ENCODE results near the gene FAM83G.
"Not testable (repeated sequence)": the region's sequence is repeated elsewhere in the genome, so short reads cannot be mapped to it uniquely, and the experiment has no call there.

The FAM83G gene, protein sequence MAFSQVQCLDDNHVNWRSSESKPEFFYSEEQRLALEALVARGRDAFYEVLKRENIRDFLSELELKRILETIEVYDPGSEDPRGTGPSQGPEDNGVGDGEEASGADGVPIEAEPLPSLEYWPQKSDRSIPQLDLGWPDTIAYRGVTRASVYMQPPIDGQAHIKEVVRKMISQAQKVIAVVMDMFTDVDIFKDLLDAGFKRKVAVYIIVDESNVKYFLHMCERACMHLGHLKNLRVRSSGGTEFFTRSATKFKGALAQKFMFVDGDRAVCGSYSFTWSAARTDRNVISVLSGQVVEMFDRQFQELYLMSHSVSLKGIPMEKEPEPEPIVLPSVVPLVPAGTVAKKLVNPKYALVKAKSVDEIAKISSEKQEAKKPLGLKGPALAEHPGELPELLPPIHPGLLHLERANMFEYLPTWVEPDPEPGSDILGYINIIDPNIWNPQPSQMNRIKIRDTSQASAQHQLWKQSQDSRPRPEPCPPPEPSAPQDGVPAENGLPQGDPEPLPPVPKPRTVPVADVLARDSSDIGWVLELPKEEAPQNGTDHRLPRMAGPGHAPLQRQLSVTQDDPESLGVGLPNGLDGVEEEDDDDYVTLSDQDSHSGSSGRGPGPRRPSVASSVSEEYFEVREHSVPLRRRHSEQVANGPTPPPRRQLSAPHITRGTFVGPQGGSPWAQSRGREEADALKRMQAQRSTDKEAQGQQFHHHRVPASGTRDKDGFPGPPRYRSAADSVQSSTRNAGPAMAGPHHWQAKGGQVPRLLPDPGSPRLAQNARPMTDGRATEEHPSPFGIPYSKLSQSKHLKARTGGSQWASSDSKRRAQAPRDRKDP

DNA sequence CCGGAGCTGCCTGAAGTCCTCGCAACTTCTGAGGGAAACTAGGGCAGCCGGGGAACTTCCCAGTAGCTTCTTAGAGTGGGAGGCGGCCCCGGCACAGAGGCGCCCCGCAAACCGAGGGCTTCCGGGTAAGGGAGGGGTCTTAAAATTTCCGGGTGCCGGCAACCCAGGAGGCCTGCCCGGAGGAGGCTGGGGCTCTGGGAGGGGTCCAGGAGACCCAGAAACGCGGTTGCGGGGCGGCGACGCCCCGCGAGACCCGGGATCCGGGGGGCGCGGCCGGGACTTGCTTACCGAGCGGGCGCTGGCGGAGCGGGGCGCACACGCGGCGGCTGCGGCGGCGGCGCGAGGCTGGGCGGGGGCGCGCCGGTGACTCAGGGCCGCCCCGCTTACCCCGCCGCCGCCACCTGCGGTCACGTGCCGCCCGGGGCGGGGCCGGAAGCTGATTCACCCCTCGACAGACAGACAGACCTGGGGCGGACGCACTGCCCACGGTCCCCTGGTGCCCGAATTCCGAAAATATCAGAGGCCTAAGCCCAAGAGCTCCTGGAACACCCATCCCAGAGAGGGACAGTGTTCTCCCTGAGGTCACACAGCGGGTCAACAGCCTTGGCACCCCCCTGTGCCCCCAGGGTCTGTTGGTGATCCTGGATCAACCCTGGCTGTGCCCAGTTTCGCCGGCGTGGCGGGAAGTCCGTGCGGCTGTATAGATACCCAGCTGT is at the start of gene FAM83G:
Gene FAM83G, minus strand, starts transcription at position 344 of the 716 bp plus-strand sequence. CDS start 723 bp downstream, outside the sequence.
- DNase-seq: peak; percentile 78

DNA sequence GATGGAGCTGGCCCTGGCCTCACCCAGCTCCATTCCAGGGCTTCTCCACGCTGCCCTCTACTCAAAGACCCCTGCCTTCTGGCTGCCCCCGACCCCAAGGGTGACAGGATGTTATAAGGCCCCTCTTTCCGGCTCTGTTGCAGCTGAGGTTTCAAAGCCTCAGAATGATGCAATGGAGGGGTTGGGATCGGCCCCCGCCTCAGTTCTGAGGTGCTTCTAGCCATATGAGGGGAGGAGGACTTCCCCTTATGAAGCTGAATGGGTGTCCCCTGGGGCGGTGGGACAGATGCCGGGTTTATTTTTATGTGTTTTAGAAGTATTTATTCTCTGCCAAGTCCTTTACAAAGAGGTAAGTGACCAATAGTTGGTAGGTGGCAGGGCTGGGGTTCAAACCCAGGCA is 44.3 kb upstream of the FAM83G start:
- not testable (repeated sequence) for DNase-seq

DNA sequence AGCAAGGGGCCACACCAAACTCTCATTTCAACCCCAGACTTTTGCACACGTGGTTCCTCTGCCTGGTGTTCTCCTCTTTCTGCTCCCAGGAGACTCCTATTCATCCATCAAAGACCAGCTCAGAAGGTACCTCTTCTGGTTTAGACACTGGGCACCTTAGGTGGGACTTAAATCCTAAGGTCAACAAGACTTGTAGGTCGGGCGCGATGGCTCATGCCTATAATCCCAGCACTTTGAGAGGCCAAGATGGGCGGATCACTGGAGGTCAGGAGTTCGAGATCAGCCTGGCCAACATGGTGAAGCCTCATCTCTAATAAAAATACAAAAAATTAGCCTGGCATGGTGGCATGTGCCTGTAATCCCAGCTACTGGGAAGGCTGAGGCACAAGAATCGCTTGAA is 42.9 kb upstream of the FAM83G start:
- not testable (repeated sequence) for DNase-seq

DNA sequence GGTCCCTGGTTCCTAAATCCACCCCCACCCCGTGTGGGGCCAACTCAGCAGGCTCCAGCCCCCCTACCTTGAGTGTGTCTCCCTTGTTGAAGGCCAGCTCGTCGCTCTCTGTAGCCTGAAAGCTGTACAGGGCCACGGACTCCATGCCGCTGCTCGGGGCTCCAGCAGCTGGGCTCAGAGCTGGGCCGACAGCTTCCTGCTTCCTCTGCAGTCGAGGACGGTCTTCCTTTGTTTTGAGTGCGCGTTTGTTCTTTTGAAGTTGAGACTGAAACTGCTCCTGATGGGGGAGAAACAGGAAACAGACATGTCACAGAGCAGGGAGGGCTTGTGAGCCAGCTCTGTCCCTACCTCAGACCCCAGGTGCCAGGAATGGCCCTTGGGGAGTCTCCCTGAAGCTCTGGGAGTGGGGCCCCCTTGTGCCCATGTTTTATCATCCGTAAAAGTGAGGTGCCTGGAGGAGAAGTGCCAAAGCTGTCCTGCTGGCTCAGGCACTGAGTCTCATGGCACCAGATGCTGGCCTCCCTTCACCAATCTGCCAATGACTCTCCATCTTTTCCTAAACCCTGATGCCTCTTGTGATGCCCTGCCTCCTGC is 42.3 kb upstream of the FAM83G start, which contains the start of gene GRAP:
Gene GRAP, minus strand, starts transcription at position 176 of the 594 bp plus-strand sequence. Its CDS starts 31 bp downstream, at position 145.
- not testable (repeated sequence) for DNase-seq

DNA sequence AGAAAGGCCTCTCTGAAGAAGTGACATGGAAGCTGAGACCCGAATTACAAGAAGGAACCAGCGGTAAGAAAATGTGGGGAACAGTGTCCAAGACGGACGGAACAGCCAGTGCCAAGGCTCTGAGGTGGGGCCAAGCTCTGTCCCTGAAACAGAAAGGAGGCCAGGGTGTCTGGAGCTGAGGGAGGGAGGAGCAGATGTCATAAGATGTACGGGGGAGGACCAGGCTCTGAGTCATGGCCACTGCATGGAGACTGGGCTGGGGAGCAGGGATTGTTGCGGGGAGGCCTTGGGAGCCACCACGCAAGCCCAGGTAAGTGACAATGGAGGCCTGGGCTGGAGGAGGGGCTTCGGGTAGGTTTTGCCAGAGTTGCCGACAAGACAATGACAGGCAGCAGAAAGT is 40.1 kb upstream of the FAM83G start:
- DNase-seq: not testable (repeated sequence)

DNA sequence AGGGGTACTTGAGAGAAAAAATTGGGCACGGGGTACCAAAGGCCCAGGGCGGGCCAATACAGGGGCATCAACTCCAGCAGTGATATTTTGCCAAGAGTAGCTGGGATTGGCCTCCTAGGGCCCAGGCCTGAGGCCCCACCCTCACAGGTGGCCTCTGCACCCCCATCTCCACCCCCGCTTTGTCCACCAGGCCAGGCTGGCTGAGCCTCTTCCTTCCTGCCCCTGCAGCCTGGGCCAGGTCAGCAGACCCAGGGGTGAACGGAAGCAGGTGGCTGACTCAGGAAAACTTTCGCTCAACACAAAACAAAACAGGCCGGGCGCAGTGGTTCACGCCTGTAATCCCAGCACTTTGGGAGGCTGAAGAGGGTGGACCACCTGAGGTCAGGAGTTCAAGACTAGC is 38.5 kb upstream of the FAM83G start:
- not testable (repeated sequence) for DNase-seq

DNA sequence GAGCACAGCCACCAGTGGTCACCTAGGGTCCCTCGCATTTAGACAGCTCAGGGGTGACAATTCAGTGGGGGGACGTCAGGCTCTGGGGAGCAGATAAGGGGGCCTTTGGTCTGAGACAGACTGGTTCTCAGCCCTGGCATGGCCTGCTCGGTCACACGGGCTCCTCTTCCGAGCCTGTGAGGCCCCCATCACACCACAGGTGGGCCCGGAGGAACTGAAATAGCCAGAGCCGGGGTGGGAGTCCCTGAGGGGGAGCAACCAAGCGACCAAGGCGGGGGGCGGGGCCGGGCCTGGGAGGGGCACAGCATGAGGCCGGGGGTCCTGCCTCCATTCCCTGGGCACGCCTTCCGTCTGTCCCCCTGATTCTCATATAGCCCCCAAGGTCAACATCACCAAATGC is 37.8 kb upstream of the FAM83G start:
- DNase-seq: not testable (repeated sequence)

DNA sequence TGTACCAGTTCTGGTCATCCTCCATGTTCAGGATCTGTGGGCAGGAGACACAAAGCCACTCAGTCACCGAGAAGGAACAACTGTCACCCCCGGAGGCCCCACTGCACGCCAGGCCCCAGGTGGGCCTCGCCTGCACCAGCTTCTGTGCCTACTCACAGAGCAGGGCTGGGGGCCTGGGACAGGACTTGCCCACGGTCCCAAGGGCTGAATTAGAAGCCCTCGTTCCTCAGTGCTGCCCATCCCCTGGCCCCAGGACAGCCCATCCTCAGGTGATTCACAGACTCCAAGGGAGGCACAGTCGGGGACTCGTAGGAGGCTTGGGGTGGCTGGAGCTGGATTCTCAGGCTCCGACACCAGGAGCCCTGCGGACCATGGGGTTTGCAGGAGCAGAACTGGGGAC is 37.3 kb upstream of the FAM83G start:
- not testable (repeated sequence) for DNase-seq

DNA sequence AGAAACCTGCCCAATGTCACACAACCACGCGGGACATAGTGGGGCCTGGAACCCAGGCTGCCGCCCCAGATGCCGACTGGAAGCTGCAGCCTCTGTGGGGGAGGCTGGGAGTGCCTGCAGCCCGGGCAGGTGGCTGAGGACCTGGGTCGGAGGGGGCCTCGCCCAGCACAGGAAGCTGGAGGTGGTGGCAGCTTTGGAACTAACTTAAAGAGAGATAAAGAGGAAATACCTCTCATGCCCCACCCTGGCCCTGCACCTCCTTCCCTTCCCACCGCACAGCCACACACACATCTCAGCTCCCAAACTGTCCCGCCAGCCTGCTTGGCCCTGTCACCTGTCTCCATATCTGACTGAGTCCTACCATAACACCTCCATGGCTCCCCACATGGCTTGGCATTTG is 35.8 kb upstream of the FAM83G start:
- DNase-seq: not testable (repeated sequence)

DNA sequence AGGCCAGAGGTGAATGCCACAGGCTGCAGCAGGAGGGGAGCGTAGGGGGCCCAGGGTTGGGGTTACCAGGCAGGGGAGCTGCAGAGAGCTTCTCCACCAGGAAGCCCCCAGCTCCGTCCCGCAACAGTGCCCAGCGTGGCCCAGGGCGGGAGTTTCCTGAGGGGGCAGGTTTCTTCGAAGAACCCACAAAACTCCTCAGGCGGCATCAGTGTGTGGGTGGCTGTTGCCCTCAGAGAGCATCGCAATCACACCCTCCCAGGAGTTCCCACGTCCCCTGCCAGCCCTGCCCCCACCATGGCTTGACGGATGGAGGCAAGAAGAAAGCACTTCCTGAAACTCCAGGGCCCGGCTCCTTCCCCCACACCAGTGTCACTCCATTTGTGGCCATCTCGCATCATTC is 34.2 kb upstream of the FAM83G start:
- DNase-seq: not testable (repeated sequence)

DNA sequence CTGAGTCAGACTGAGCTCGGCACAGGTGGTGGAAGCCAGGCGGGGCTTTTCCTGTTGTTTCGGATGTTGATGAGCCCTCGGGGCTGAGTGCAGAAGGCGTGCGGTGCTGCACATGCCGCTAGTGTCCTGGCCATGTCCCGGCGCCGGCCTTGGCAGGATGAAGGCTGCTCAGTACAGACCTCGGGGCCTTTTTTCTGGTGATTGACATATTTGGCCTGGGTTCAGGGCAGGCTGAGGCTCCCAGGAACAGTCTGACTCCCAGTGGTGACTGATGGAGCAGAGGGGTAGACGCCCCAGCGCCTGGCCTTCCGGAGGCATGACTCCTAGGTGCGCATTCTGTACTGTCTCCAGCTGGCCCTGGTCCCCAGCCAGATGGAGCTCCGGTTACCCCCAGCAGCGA is 33.4 kb upstream of the FAM83G start:
- DNase-seq: not testable (repeated sequence)

DNA sequence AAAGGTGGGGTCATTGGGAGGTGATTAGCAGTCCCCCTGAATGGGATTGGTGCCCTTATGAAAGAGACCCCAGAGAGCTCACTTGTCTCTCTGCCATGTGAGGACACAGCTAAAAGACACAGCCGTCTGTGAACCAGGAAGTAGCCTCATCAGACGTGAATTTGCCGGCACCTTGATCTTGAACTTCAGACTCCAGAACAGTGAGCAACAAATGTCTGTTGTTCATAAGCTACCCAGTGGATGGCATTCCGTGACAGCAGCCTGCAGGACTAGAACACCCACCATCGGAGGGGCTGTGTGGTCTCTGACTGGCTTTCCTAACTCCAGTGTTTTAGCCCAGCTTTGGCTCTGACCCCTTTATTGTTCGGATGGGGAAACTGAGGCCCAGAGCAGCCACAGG is 33.0 kb upstream of the FAM83G start:
- DNase-seq: not testable (repeated sequence)

DNA sequence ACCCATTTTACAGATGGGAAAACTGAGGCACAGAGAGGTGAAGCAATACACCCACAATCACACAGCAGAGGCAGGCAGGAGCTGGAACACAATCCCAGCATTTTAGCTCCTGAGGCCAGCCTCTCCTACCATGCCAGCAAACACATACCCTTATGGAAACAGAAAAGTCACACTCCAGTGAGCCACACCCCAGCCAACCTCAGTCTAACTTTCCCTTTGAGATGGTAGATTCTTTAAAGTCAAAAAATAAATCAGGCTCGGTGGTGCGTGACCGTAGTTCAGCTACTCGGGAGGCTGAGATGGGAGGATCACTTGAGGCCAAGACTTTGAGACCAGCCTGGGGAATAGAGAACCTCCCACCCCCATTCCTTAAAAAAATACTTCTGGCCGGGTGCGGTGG is 31.6 kb upstream of the FAM83G start:
- DNase-seq: not testable (repeated sequence)

DNA sequence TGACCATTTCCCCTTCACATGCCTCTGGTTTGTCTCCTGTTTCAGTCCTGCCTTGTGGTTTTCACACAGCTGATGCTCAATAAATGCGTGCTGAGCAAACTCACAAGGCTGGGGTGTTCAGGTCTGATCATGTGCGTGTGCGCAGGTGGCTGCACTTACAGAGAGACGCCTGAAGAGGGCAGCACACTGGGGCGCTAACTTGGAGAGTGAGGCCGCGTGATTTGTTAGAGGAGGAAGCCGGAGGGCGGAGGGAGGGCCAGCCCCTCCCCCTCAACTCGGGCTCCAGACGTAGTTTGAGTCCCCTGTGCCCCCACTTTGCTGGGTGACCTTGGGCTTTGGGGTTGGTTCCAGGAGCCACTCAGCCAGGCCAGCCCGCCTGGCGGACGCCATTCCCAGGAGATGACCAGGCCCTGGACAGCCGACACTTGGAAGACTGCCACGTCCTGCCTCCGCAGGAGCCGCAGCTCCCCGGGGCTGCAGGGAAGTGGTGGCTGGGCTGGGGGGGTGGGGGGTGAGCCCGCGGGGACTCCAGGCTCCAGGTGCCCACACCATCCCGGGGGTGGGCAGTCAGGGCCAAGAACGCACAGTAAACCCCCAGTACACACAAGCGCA is 27.9 kb upstream of the FAM83G start:
- DNase-seq: not testable (repeated sequence)

DNA sequence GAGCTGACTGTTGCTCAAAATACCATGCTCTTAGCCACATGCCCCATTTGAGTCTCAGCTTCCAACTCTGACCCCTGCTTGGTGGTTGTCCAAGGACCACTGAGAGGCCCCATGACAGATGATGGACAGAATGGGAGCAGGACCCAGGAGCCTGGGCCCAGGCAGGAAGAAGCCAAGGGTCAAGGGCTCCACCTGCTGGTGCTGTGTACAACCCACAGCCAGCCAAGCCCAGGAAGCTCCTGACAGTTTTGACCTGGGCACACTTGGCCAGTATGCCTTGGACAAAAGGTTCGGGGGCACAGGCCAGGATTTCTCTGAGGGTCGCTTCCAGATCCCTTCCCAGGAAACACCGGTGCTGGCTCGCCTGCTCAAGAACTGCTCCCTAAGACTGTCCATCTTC is 27.2 kb upstream of the FAM83G start:
- not testable (repeated sequence) for DNase-seq

DNA sequence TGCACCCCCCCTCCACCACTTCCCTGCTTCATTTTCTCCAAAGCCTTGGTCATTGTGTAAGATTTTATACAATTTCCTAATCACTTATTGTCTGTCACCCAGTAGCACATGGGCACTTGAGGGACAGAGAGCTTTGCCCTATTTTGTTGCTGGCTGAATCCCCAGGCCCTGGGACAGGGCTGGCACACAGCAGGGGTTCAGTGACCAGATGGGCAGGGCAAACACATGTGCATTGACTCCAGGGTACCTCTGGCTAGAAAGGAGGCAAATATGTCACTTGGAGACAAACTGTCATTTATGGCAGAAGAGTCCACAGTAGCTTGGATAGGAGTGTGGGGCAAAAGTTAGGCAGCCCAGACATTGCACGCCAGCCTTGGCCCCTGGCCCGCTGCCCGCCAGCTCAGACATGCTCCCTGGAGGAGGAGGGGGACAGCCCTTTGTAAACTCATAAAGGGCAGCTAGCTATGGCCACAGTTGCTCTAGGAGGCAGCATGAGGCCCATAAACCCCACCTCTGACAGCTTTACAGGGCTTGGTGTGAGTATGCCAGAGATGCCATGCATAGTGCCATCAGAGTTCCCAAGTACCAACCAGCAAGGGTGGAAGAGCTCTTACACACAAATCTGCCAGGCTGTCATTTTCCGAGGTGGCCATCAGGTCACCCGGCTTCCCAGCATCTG is 26.3 kb upstream of the FAM83G start:
- DNase-seq: not testable (repeated sequence)

DNA sequence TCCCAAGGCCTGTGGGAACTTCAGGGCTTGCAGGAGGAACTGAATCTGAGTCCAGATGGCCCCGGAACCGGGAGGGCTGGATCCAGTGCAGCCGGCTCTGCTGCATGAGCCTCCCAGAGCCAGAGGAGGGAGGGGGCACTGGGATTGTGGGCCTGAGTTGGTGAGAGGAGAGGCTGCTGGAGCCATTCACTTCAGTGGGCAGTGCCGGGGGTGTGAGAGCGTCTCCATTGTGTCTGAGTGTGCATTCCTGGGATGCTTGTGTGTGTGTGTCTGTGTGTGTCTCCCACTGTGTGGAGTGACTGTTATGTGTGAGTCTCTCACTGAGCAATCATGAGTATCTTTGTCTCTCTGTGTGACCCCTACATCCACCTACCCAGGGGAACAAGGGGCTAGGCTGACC is 25.2 kb upstream of the FAM83G start:
- DNase-seq: not testable (repeated sequence)

DNA sequence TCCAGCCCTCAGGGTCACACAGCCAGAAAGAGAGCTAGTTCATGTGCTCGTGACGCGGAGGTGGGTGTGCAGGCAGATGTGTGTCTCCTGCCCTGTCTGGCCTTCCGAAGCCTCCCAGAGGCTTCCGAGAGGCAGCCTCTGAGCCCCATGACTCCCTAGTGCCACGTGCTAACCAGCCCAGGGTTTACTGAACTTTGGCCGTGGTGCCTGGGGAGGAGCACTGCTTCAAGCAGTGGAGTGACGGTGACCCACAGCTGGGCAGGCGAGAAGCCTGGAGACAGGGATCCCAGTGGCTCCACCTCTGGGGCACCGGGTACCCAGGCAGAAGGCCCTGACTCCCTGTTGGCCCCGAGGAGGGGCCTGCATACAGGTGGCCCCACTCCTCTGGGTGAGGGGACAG is 24.1 kb upstream of the FAM83G start:
- DNase-seq: not testable (repeated sequence)

DNA sequence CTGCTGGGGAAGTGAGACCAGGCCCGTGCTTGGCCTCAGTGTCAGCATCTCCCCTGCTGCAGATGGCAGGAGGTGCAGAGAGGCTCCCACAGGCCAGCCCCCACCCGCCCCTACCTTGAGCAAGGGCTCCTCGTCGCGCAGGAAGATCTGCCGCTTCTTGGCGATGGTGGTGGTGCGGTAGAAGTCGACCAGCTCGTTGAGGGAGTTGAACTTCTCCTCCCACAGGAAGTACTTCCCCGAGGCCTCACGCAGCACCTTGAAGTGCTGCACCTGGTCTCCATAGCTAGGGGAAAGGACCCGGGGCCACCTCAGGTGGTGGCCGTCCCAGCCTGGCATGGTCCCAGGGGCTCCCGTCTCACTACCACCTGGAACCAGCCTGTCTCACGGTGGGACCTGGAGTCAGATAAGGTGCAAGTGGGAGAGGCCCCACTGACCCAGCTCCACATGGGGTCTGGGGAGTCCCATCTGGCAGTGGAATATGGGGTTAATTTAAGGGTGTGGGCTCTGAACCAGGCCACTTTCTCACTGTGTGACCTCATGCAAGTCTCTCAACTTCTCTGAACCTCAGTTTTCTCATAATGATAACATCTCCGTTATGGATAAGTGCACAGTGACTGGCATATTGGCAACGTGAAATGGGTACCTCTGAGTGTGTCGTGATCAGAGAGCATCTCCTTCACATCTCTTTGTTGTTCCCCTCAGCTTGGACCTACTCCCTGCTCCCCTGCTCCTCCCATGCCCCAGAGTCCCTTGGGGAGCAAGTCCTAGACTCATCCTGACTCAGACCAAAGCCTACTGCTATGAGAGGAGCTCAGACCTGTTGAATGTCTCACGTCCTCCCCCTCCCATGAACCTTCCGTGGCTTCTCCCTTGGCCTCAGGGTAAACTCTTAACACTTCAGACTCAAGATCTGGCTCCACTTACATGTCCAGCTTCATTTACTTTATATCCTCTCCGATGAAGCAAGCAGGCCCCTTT is 19.8 kb upstream of the FAM83G start:
- no peak for DNase-seq

Data from hematopoietic multipotent progenitor cell treated with erythropoietin and hydrocortisone succinate and interleukin-3 and kit ligand, for 4 days (in vitro differentiated cells).